PFSK-1 (cell line): ENCODE data around the gene BPIFB2.

Experiments used
- POLR2AphosphoS5 ChIP-seq: IDR thresholded peaks from 2 replicates; pipeline ENCODE4 v1.6.1; 2012; ENCODE audit warnings: low read depth, mild to moderate bottlenecking, control low read depth, low read length, moderate library complexity
- REST ChIP-seq, 2 experiments: IDR thresholded peaks; 2 replicates each; pipeline versions ENCODE4 v1.6.1 to v1.8.0; 2011 to 2012; ENCODE audit warnings: low read depth in 2 of 2, low read length in 2 of 2, control low read depth in 1 of 2, inconsistent platforms in 1 of 2, mild to moderate bottlenecking in 1 of 2, moderate library complexity in 1 of 2; ENCODE audit not compliant: insufficient read depth in 1 of 2
- SIN3A ChIP-seq: IDR thresholded peaks from 2 replicates; pipeline ENCODE4 v1.6.1; 2012; ENCODE audit warnings: mild to moderate bottlenecking, low read length, moderate library complexity, borderline replicate concordance; ENCODE audit not compliant: insufficient read depth
- TAF1 ChIP-seq: IDR thresholded peaks from 2 replicates; pipeline ENCODE4 v1.6.1; 2012; ENCODE audit warnings: low read length, control low read depth, borderline replicate concordance; ENCODE audit not compliant: insufficient read depth

DNA sequence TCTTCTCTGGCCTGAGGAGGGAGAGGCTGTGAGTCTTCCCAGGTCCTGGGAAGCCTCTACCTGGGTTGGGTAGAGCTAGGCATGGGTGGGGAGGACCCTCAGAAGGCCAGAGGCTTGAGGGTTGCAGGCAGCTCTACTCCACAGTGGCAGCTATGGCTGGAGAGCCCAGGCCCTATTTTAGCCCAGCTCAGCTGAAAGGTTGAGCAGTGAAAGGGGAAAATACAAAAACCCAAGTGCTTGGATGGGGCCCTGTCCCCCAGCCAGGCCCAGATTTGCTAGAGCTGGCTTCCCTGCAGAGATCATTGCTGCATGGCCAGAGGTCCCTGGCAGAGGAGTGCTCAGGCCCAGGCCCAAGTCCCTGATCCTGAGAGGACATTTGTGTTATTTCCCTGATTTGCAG, 48.9 kb upstream of the BPIFB2 start:
- TF ChIP-seq POLR2AphosphoS5: no peak
- no peak for TF ChIP-seq REST (IDR thresholded peaks at IDR 0.05; ENCODE audit: insufficient read depth in 1 of 2, low read depth in 2 of 2, low read length in 2 of 2)
- no peak for TF ChIP-seq TAF1
- no peak for TF ChIP-seq SIN3A
